BJ (cell line): ENCODE measurements around the gene S100A7. TPM values are rescaled to one million over a fixed set of nuclear protein-coding genes. Genes with fewer than 3 reads are reported as not detected.

ENCODE experiments used
- CTCF ChIA-PET: fragments of 350-600 bp; formaldehyde crosslinking; extraction: SDS; loops from one replicate; lab custom pipeline; 2021; ENCODE audit warnings: antibody characterized with exemption, inconsistent platforms; lab: Yijun Ruan, JAX
- POLR2A ChIA-PET: fragments of 300-600 bp; sonication (Branson Sonifier 250); formaldehyde crosslinking; extraction: SDS; loops from one replicate; lab custom pipeline; 2021; ENCODE audit warnings: antibody characterized with exemption; lab: Charles Lee
- DNase-seq: peaks from one replicate; pipeline ENCODE4 v3.0.0-alpha.2; 2011; ENCODE audit warnings: low read depth
- H3K27me3 ChIP-seq: 2 replicates; pipeline ENCODE4 v1.6.0; 2011; ENCODE audit warnings: low read length; ENCODE audit not compliant: control insufficient read depth, insufficient read depth
- H3K36me3 ChIP-seq: 2 replicates; pipeline ENCODE4 v1.5.1; 2011; ENCODE audit warnings: low read length; ENCODE audit not compliant: control insufficient read depth, insufficient read depth
- H3K4me3 ChIP-seq: 2 replicates; pipeline ENCODE4 v1.5.1; 2011; ENCODE audit warnings: low read depth, mild to moderate bottlenecking, control low read depth, low read length
- polyA plus RNA-seq: library from polyadenylated mRNA; depleted of rRNA; stranded (reverse); fragments of >200 nt; gene quantifications from 2 replicates; pipeline ENCODE4 v1.2.3, GENCODE V29; 2011
- TF ChIP-seq, protein P1 (sequence below): IDR thresholded peaks from 2 replicates; pipeline ENCODE4 v1.5.1; 2011; ENCODE audit warnings: low read depth, mild to moderate bottlenecking, control low read depth, inconsistent platforms, low read length, moderate library complexity; ENCODE audit not compliant: insufficient read depth

Gene S100A7
- polyA plus RNA-seq, 1 experiment: not detected

DNA sequence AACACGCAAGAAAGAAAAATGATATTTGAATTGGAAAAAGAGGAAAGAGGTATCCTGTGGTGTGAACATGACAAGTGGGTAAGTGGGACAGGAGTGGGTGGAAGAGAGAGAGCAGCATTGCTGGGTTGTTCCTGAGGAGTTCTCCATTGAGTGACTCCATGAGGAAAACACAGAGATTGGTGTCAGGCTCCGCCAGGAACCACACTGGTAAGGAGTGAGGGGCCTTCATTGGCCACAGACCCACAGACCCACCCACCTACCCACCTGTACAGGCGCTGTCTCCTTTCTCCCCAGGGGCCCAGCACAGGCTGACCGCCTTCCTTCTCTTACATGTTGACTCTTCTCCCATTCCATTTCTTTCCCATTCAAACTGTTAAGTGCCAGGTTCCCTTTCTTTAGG, 23.2 kb downstream of the S100A7 start:
- DNase-seq: no peak
- ChIA-PET POLR2A (no interaction called here), CTCF (no interaction called here)
- TF ChIP-seq, protein P1, sequence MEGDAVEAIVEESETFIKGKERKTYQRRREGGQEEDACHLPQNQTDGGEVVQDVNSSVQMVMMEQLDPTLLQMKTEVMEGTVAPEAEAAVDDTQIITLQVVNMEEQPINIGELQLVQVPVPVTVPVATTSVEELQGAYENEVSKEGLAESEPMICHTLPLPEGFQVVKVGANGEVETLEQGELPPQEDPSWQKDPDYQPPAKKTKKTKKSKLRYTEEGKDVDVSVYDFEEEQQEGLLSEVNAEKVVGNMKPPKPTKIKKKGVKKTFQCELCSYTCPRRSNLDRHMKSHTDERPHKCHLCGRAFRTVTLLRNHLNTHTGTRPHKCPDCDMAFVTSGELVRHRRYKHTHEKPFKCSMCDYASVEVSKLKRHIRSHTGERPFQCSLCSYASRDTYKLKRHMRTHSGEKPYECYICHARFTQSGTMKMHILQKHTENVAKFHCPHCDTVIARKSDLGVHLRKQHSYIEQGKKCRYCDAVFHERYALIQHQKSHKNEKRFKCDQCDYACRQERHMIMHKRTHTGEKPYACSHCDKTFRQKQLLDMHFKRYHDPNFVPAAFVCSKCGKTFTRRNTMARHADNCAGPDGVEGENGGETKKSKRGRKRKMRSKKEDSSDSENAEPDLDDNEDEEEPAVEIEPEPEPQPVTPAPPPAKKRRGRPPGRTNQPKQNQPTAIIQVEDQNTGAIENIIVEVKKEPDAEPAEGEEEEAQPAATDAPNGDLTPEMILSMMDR: no peak
- Histone ChIP-seq H3K4me3 (no peak overlapping the region), H3K36me3 (no peaks in the 10 kb centered on the region), H3K27me3 (peaks cover 2% of the 10 kb centered on the region; the same call in 1 of the 2 replicates)

DNA sequence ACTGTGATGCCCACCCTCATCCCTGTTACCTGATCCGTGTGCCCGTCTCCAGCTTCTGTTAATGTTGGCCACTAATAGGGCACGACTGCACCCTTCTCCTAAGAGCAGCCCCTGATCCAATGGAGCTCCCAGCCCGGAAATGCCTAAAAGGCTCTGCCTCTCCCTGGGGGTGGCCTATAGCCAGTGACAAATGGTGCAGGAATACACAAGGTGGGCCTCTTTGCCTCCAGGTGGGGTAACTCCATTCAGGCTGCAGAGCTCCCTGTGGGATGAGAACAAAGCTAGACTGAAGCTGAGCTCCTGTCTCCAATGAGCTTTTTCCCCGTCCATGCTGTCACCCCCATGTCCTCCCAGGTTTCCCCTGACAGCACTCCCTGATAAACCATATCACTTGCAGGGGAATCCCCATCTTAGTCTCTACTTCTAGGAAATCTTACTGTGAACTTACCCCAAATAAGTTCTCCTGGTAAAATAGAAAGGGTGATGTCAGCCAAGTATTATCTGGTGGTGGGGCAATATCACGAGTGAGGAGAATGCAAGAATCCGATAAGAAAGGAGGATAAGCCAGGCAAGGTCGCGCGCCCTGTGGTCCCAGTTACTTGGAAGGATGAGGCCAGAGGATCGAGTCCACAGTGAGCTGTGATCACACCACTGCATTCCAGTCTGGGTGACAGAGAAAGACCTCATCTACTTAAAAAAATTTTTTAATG, 25.6 kb downstream of the S100A7 start:
- TF ChIP-seq, protein P1: no peak
- ChIA-PET CTCF (interaction anchor here (0.7 to 1.0 kb wide), 2 partner anchors 8 to 29 kb away, joined by 3 read pairs; no protein-coding TSS in a partner anchor), POLR2A (no interaction called here)
- no peak overlapping the region for H3K4me3 ChIP-seq
- H3K27me3 ChIP-seq: peaks cover 2% of the 10 kb centered on the region; the same call in 1 of the 2 replicates
- no peaks in the 10 kb centered on the region for H3K36me3 ChIP-seq
- no peak for DNase-seq

DNA sequence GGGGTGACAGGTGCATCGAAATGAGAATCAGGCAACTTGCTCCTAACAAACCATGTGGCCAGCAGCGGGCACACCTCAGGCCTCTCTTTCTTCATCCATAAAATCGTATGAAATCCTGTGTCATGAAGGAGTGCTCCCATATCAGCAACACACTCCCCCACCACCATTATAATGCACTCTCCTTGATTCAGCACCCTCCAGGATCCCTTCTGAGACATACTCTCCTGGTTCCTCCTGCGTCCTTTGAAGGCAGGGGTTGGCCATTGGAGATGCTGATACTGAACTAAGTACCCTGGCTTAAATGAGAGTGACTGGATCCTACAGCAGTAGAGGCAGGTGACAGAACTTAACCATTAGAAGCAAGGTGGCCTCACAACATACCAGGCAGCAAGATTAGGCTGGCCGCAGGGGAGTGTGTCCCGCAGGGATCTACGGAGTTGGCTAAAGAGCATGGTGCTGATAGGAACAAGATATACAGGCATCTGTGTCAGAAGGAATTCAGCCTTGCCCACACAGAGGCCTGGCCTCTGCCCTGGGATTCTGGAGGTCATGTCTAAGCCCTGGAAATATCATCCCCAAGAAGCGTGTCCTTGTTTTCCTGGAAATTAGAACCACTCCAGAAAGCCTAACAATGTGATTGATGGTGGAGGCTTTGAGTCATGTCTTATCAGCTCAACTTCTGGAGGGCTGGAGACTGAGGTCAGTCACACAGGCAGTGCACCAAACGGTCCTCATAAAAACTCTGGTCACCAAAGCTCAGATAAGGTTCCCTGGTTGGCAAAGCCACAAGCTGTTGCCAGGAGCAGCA, 27.4 kb downstream of the S100A7 start:
- 0 out of 2 replicates have a peak, but pooled peaks cover 2% of the 10 kb centered on the region for H3K27me3 ChIP-seq
- ChIA-PET CTCF (no interaction called here), POLR2A (no interaction called here)
- no peaks in the 10 kb centered on the region for H3K36me3 ChIP-seq
- no peak for DNase-seq
- TF ChIP-seq, protein P1: no peak
- H3K4me3 ChIP-seq: no peak overlapping the region

DNA sequence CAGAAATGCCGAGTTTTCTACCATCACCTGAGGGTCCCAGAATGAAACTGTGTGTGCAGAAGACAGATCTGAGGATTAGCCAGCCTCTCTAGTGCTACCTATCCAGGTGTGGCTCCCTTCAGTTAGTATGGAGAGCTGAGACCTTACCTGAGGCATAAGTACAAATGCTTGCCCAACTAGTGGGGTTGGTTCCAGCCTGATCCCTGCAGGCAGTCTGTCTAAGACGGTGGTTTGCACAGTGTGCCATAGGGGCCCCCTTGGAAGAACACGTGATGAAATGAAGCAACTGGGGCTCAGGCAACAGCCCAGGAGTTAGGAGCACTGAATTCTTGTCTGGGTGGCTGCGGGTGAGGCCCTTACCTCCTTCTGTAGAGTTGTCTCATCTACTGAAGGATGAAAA, 28.5 kb downstream of the S100A7 start:
- no peak overlapping the region for H3K4me3 ChIP-seq
- ChIA-PET POLR2A (no interaction called here), CTCF (no interaction called here)
- DNase-seq: no peak
- TF ChIP-seq, protein P1: no peak
- no peaks in the 10 kb centered on the region for H3K27me3 ChIP-seq
- no peaks in the 10 kb centered on the region for H3K36me3 ChIP-seq

DNA sequence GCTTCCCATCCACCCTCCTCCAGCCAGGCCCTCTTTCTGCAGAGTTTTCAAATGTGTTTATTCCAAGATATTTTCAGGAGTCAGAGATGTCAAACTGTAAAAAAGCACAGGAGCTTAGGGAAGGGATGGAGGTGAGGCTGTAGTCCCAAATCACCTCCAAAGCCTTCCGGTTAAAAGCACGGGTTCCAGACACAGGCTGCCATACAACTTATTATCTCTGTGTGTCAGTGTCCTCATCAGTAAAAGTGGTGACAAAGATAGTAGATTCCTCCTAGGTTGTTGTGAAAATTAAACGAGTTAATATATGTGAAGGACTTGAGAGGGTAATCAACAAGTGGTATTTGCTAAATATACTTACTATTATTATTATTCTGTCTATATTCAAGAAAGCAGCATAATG, 29.0 kb downstream of the S100A7 start:
- no peaks in the 10 kb centered on the region for H3K36me3 ChIP-seq
- CTCF ChIA-PET: no interaction called here

More for the DNA sequence above, 29.0 kb downstream of the S100A7 start:
- POLR2A ChIA-PET: no interaction called here
- Histone ChIP-seq H3K4me3 (no peak overlapping the region), H3K27me3 (no peaks in the 10 kb centered on the region)
- TF ChIP-seq, protein P1: no peak
- no peak for DNase-seq
